ENCODE measurements around the gene MRPS24.
"Not testable (repeated sequence)": the region's sequence is repeated elsewhere in the genome, so short reads cannot be mapped to it uniquely, and the experiment has no call there.

The MRPS24 gene

GRCh38 chr7:43869006-43869866, at the start of gene MRPS24:
Gene MRPS24, minus strand, starts transcription at chr7:43869517. Its CDS starts 22 bp downstream, at chr7:43869495.
- DNase-seq, result peak; percentile 97

GRCh38 chr7:43915907-43916306, 46.6 kb upstream of the MRPS24 start:
- no peak for DNase-seq

GRCh38 chr7:43914795-43915194, 45.5 kb upstream of the MRPS24 start:
- no peak for DNase-seq

DNA sequence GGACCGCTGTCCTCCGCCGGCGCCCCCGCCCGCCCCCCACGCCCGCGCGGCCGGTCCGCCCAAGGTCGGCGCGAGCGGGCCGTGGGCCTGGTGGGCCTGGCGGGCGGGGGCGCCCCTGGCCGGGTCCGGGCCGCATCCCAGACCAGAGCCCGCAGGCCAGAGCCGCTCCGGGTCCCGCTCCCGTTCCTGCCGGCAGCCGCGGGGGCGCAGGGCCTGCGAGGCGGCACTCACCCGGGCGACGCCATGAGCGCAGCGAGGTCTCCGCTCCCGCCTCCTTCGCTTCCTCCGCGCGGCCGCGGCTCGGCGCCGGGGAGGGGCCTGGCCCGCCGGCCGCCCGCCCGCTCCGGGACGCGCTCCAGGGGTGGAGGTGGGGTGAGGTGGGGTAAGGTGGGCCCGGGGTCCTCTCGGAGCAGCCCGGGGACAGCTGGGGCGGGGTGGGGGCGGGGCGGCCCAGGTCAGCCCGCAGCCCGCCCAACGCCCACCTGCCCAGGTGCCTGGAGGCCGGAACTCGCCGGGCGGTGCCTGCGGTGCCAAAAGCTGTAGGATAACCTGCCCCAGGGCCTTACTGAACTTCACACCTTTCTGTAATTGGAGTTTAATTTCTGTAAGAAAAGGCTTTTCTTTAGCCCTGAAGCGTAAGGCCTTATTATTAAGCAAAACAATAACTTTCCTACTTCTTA, 37.2 kb upstream of the MRPS24 start, which contains the start of gene URGCP:
TSS of gene URGCP (minus strand) at position 266 of the 680 bp plus-strand sequence. CDS start at position 245, 21 bp downstream.
- DNase-seq, result no peak

- DNase-seq, result no peak
These were observed 36.6 kb upstream of the MRPS24 start for GRCh38 chr7:43905956-43906330.

DNA sequence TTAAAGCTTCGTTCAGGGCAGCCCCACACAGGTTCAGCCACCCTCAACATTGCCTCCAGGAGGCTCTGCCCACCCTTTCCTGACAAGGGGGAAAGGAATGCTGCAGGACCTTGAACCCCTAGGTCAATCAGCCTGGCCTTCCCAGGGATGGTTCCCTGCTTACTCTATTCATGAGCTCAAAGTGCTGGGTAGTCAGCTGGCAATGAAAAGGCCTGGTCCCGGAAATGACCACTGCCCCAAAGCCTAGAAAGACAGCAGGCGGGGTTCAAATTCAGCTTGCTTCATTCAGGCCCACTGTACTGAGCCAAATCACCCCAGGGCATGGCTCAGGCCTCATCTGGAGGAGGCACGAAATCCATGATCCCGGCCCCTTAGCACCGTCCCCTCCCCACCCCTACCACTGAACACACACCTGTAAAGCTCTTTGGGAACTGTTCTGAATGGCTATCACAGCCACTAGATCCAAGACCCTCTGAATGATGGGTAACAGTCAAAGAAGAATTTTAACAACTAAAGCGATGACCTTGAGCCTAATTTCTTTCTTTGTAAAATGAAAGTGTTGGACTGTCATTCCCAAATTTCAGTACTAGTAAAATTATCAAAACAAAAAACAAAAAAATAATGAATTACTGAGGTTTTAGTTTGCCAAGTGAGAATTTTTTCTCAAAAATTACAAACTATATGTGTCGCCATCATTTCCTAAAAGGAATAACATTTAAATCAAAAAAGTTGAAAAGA, 36.1 kb upstream of the MRPS24 start:
- DNase-seq, result no peak

DNA sequence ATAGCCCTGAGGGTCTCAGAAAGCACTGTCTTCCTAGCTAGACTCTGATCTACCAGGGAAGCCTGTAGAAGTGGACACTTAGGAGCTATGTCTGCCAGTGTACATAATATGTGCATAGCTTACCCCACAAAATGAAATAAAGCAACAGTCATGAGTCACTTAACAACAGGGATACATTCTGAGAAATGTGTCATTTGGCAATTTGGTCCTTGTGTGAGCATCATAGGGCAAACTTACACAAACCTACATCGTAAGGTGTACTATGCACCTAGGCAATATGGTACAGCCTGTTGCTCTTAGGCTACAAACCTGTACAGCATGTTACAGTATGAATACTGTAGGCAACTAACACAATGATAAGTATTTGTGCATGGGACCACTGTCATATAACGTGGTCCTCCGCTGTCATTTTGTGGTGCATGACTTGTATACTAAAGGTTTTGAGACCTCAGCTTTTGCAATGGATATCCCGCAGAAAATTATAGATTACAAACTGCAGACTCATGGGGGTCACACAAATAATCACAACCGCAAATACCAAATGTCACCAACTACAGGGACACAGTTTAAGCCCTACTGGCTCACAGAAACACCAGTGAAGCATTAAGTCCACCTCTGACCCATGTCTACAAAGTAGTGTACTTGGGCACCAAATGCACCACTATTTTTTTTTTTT, 35.4 kb upstream of the MRPS24 start:
- no peak for DNase-seq

DNA sequence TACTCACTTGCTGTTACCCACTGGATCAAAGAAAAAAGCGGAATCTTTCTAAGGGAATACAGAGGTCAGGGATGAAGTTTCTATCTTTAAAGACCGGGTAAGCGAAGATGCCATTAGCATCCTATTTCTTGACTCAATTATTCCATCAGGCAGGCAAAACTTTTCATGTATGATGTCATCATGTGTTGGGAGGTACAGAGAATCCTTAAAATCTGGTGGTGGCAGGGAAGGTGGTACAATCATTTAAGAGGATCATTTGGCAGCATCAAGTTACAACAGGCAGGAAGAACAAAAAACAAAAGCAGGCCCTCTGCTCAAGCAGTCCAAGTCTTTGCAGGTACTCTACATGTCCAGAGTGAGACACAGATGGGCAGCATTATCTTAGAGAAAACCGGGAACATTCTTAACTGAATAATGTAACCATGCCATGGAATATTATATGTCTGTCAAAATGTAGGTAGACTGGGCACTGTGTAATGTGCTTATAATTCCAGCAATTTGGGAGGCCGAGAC, 33.3 kb upstream of the MRPS24 start:
- no peak for DNase-seq

DNA sequence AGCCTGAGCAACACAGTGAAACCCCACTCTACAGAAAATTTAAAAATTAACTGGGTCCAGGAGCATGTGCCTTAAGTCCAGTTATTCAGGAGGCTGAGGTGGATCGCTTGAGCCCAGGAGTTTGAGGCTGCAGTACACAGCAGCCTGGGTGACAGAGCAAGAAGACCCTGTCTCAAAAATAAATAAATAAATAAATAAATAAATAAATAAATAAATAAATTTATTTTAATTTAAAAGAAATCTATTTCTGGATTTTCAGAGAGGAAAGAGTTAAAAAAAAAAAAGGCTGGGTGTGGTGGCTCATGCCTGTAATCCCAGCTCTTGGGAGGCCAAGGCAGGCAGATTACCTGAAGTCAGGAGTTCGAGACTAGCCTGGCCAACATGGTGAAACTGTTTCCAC, 29.3 kb upstream of the MRPS24 start:
- not testable (repeated sequence) for DNase-seq

DNA sequence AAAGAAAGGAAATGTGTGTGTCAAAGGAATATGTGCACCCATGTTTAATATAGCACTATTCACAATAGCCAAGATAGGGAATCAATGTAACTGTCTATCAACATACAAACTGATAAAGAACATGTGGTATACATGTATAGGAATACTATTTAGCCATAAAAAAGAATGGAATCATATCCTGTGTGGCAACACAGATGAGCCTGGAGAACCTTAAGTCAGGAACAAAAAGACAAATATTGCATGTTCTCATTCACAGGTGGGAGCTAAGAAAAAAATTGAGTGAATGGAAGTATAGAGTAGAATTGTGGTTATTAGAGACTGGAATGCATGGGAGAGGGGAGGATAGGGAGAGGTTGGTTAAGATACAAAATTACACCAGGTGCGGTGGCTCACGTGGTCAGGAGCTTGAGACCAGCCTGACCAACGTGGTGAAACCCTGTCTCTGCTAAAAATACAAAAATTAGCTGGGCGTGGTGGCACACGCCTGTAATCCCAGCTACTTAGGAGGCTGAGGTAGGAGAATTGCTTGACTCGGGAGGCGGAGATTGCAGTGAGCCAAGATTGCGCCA, 26.6 kb upstream of the MRPS24 start:
- no peak for DNase-seq

DNA sequence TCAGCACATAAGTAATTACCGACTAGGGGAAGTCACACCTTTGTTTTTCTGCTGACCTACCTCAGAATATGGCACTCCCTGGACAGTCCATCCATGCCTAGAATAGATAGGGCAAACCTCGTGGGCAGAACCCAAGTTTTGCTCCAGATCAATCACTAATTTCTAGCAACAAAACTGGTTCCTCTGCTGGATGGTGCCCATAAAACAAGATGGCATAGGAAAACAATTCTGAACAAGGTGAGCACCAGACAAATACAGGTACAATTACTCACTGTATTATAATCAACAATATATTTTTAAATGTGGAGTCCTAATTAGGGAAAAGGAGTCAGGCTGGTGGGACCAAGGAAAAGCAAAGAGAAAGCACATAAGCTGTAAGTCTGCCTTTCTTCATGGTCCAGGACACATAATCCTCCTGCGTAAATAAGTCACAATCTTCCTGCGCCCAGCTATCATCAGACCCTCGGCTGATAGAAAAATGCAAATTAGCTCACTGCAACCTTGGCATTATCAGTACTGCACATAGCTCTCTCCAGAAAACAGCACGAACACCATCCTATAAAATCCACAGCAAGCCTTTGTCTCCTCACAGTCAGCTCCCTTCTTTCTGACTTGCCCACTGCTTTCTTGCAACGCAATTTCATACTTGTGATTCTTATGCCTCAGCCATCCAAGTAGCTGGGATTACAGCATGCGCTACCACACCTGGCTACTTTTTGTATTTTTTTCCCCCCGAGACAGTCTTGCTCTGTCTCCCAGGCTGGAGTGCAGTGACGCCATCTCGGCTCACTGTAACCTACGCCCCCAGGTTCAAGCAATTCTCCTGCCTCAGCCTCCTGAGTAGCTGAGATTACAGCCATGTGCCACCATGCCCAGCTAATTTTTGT, 22.0 kb upstream of the MRPS24 start:
- no peak for DNase-seq

- DNase-seq, result no peak
These were observed 21.2 kb upstream of the MRPS24 start for GRCh38 chr7:43890468-43890867.

DNA sequence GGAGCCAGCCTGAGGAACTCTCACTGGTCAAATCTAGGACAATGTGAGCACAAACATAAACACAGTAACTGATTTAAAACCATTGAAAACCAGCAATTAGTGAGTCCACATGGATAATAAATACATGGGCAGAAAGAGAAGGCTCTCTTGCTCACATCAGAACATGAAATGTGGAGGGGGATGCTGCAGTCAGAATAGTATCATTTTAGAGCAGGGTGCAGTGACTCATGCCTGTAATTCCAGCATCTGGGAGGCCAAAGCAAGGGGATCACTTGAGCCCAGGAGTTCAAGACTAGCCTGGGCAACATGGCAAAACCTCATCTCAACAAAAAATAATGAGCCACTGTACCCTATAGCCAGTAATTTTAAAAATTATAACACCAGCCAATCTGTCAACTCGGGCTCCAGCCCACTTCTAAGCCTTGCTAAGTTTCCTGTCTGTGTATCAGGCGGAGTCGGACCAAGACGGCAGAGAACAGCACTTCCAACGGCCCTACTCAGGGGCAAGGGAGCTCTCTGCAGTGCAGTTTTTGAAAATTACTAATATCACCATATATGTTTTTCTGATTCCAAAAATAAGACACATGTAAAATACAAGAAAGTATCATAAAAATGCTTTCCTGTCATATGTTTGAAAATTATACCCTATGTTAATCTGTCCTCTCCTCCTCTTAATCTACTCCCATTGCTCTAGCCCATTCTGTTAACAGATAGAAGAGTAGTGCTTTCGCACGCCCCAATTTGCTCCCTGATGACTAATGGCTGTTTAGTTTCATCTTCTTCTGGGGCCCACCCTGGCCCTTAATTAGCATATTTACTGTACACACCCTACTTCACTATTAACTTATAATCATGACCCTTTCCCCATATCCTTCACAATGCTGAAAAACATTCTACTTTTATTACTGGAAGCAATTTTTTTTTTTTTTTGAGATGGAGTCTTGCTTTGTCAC, 20.0 kb upstream of the MRPS24 start:
- no peak for DNase-seq

- no peak for DNase-seq
These were observed 15.3 kb upstream of the MRPS24 start for GRCh38 chr7:43884617-43885016.

- no peak for DNase-seq
These were observed 14.9 kb upstream of the MRPS24 start for GRCh38 chr7:43884209-43884608.

DNA sequence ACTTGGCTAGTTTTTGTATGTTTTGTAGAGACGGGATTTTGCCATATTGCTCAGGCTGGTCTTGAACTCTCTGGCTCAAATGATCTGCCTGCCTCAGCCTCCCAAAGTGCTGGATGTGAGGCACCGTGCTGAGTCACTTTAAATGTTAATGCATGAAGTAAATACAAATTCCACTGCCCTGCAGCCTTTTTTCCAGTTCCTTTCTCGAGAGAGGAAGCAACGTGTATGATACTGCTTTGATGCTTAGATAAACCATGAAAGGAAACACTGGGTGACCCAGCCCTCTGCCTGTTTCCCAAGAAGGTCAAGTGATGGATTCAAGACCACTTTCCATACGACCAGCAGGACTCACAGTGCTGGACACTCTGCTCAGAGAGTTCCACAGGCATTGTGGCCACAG, 11.3 kb upstream of the MRPS24 start:
- DNase-seq, result no peak

GRCh38 chr7:43879477-43879876, 10.2 kb upstream of the MRPS24 start:
- DNase-seq, result no peak

DNA sequence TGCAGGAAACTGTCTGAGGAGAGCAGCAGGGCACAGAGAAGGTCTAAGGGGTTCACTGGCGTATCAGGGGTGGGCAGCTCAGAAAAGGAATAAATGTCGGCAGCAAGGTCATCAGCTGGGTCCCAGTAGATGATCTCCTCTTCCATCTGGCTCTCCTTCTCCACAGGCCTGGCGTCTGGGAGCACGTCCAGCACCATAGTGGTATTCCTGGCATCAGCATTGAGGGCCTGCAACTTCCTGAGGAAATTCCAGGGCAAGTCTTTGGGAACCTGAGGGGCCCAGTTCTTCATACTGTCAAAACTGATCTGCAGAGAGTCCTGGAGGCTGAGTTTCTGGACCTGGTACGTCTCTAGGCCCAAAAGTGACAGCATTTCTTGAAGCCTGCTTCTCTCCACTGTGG, 9.6 kb upstream of the MRPS24 start:
- DNase-seq, result no peak

- DNase-seq, result no peak
These were observed 8.9 kb upstream of the MRPS24 start for GRCh38 chr7:43877968-43878864.

Data from MV-4-11 (cell line).